D721Med (cell line): Measurements from ENCODE around the gene ZCCHC14.
"Not testable (repeated sequence)": the region's sequence is repeated elsewhere in the genome, so short reads cannot be mapped to it uniquely, and the experiment has no call there.

Experiments used
- DNase-seq: peaks from one replicate; pipeline ENCODE4 v3.0.0; 2011; ENCODE audit warnings: low spot score; ENCODE audit not compliant: insufficient read length
- FAIRE-seq: peaks from 2 replicates; lab custom pipeline; 2011; peaks lifted over from hg19 to GRCh38; lab: Jason Lieb, UNC
- CTCF ChIP-seq: IDR thresholded peaks from 2 replicates; pipeline ENCODE4 v1.5.1; 2012; ENCODE audit warnings: mild to moderate bottlenecking, control low read depth; ENCODE audit not compliant: insufficient read depth; ENCODE audit errors: missing control alignments

The ZCCHC14 gene

DNA sequence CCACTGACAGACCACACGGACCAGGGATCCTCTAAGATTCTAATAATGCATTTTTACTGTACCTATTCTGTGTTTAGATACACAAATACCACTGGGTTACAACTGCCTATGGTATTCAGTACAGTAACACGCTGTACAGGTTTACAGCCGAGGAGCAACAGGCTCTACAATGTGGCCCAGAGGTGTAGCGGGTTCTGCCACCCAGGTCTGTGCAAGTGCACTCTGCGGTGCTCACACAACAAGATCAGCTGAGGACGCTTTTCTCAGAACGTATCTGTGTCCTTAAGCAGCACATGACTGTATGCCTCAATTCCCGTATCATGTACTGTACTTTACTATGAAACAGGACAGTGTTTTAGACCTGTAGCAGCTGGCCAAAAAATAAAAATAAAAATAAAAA, 6.5 kb downstream of the ZCCHC14 start:
- no peak for TF ChIP-seq CTCF

GRCh38 chr16:87485792-87486191, 7.0 kb downstream of the ZCCHC14 start:
- not testable (repeated sequence) for DNase-seq, FAIRE-seq

More for the DNA sequence above, 6.5 kb downstream of the ZCCHC14 start:
- DNase-seq (no peak), FAIRE-seq (no peak)

DNA sequence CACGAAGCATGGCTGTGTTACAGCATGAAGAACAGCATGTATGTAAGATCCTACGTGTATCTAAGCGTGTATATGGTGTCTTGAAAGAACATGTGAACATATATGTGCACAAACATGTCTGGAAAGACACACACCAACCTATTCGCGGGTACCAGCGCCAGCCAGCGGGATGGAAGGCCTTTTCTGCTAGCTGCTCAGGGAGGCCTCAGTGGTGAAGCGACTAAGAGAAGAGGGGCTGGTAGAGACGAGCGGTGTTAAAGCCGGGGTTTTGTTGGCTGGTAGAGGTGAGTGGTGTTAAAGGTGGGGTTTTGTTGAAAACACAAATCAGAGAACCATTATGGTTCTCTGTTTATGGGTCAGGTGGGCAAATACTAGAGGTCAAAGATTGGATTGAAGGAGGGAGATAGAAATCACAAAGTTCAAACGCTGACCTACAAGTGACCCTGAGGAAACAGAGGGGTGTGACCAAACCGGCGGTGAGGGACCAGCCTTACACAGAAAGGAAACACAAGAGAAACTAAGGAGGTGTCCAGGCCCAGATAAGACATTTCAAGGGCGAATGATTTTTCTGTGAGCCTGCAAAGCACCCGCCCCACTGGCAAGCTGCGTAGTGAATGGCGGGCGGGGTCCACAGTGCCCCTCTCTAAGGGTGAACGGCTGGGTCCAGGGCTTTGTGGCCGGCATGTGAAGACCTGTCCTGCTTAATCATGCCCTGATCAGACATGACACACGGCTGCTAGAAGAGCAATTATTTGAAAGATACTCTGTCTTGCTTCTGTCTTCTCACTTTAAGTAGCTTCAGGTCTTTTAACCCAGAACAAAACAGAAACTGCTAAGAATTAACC, 8.1 kb downstream of the ZCCHC14 start:
- DNase-seq (no peak), FAIRE-seq (no peak)
- no peak for TF ChIP-seq CTCF

DNA sequence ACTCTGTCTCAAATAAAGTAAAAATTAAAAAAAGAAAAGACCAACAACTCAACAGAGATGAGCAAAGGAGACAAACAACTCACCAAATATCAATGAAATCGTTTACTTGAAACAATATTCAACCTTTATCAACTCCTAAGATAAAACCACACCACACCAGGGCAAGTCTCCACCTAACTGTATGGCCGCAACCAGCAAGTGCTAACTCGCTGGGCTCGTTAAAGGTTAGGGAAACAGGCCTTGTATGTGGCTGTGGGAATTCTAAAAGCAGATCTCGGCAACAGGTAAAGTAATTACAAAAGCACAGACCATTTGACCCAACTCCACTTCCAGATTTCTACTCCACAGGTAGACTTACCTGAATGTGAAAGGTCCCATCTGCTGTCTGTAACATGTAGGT, 9.3 kb downstream of the ZCCHC14 start:
- FAIRE-seq (no peak), DNase-seq (no peak)
- TF ChIP-seq CTCF: no peak

- not testable (repeated sequence) for DNase-seq, FAIRE-seq
These were observed 10.2 kb downstream of the ZCCHC14 start for GRCh38 chr16:87482670-87483069.

- FAIRE-seq: no peak
- no peak for TF ChIP-seq CTCF
- no peak for DNase-seq
These were observed 10.6 kb downstream of the ZCCHC14 start for GRCh38 chr16:87482266-87482665.

- not testable (repeated sequence) for DNase-seq, FAIRE-seq
These were observed 11.1 kb downstream of the ZCCHC14 start for GRCh38 chr16:87481711-87482110.

DNA sequence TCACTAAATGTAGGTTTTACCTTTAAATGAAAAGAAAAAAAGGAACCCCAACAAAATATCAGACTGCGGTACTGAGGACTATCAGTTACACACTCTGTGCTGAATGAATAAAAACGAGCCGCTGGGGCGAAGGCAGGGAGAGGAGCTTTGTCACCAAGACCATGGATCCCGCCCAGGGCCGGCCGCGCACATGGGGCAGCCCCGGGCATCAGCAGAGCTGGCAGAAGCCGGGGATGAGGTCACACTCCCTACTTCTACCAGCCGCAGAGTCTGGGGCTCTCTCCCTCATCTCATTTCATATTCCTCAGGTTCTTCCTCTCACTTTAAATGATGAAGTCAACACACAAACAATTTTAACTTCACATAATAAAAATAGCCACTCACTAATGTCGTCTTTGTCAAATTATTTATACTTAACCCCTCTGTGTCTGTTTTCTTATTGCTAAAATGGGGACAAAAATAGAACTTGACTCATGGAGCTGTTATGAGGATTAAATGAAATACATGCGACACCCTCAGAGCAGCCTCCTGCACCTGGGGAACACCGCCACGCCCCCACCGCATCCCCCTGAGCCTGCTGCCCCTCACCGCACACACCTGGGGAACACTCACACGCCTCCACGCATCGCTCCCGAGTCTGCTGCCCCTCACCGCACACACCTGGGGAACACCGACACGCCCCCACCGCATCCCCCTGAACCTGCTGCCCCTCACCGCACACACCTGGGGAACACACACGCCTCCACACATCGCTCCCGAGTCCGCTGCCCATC, 15.4 kb downstream of the ZCCHC14 start:
- not testable (repeated sequence) for FAIRE-seq, DNase-seq

- DNase-seq (no peak), FAIRE-seq (no peak)
- no peak for TF ChIP-seq CTCF
These were observed 18.2 kb downstream of the ZCCHC14 start for GRCh38 chr16:87474566-87474996.
